ENCODE results near the gene SHC2.

DNA sequence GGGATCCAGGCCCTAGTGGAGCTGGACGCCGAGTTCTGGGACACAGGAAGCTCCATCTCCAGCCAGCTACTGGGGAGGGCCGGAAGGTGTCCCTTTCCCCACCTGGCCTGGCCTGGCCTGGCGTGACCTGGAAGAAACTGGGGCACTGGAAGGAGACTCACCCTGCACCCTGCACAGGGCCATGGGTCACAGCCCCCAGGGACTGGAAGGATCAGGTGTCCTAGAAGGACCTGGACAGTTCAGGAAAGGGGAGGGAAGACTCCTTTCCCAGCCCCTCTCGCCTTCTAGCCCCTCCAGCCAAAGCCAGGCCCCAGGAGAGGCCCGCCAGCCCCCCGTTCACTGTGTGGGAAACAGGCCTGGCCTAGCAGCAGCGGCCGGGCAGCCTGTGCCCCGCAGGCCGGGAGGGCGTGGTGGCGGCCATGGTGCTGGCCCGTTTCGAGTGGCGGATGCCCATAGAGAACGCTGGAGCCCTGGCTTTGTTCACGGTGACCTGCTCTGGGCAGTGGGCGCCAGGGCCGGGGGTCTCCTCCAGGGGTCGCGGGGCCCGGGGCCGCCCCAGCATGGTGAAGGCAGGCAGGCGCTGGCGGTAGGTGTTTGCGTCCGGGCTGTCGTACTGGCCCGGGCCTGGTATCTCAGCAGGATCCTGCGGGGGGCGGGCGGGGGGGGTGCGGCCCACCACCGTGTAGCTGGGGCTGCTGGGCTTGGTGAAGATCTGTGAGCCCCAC, 2.8 kb upstream of the SHC2 start:
- no peak for TF ChIP-seq FOXK2 (IDR thresholded peaks at IDR 0.05)
- TF ChIP-seq NFRKB (IDR thresholded peaks at IDR 0.05) = no peak
- no peak for TF ChIP-seq L3MBTL2 (conservative IDR thresholded peaks at IDR 0.05)
- TF ChIP-seq TARDBP (IDR thresholded peaks at IDR 0.05) = no peak
- TF ChIP-seq ELF4 (IDR thresholded peaks at IDR 0.05) = no peak
- TF ChIP-seq SP1 (IDR thresholded peaks at IDR 0.05) = no peak
- no peak for TF ChIP-seq FOXM1 (IDR thresholded peaks at IDR 0.05; ENCODE audit: borderline replicate concordance)
- no peak for TF ChIP-seq SUZ12 (IDR thresholded peaks at IDR 0.05)
- TF ChIP-seq FOXA1 (IDR thresholded peaks at IDR 0.05) = no peak
- TF ChIP-seq, protein P1, sequence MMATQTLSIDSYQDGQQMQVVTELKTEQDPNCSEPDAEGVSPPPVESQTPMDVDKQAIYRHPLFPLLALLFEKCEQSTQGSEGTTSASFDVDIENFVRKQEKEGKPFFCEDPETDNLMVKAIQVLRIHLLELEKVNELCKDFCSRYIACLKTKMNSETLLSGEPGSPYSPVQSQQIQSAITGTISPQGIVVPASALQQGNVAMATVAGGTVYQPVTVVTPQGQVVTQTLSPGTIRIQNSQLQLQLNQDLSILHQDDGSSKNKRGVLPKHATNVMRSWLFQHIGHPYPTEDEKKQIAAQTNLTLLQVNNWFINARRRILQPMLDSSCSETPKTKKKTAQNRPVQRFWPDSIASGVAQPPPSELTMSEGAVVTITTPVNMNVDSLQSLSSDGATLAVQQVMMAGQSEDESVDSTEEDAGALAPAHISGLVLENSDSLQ (IDR thresholded peaks at IDR 0.05) = no peak
